ENCODE measurements around the gene KIAA0232. TPM values are rescaled to one million over a fixed set of nuclear protein-coding genes. Genes with fewer than 3 reads are reported as not detected.

The KIAA0232 gene
- total and polyA plus RNA-seq, 9 of the 15 experiments (the other 6 are each of a cell fraction or from before 2014, with no cell fraction given): 3.5 to 17.4 (median 13.0) TPM

DNA sequence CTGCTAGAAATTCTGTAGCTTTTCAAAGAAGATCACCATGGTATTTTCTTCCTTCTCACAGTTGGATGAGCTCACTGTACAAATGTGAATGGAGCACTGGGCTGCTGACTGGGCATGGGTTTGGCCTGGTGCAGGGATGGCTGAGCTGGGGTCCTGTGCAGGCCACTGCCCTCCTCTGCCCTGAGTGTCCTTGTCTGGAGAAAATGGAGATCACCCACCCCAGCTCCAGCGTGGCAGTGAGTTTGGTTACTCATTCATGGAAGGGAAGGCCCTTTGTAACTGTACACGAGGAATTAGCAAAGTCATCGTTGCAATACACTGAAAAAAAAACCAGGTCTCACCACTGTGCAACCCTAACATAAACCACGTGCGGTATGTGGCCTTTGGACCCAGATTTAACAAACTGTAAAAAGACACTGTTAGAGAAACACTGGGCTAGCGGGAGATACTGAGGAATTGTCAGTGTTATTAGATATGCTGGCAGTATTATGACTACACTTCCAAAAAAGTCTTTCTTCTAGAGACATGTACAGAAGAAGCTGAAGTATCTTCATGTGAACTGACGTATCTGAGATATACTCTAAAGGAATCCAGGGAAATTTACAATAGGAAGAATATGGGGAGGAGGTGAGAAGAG, 111.0 kb downstream of the KIAA0232 start (continued):
- TF ChIP-seq MNT (conservative IDR thresholded peaks at IDR 0.05) (peak; percentile 65 to 71), BRD4 (IDR thresholded peaks at IDR 0.05) (no peak), CGGBP1 (CRISPR knock-in tag; IDR thresholded peaks at IDR 0.05) (no peak), VEZF1 (CRISPR knock-in tag; IDR thresholded peaks at IDR 0.05) (peak; percentile 27; the same call in 1 of the 2 replicates), BCOR (IDR thresholded peaks at IDR 0.05) (no peak), JUN (IDR thresholded peaks at IDR 0.05; ENCODE audit: borderline replicate concordance, low read depth, low read length) (0 out of 2 replicates have a peak, but pooled peaks have one; percentile 28), JUN (CRISPR knock-in tag; IDR thresholded peaks at IDR 0.05; ENCODE audit: borderline replicate concordance) (no peak), MLX (CRISPR knock-in tag; conservative IDR thresholded peaks at IDR 0.05) (no peak), PTTG1 (tag; IDR thresholded peaks at IDR 0.05; ENCODE audit: low read depth) (peak; percentile 63; the same call in 1 of the 2 replicates), ZBED1 (IDR thresholded peaks at IDR 0.05) (no peak), SMARCC2 (IDR thresholded peaks at IDR 0.05; ENCODE audit: low read depth) (0 out of 2 replicates have a peak, but pooled peaks have one; percentile 52), CCAR2 (IDR thresholded peaks at IDR 0.05; ENCODE audit: low read depth, low read length) (no peak), TRIM24 (IDR thresholded peaks at IDR 0.05) (0 out of 4 replicates have a peak, but pooled peaks of 1 of the 2 experiments have one; percentile 21), ATF1 (CRISPR knock-in tag; IDR thresholded peaks at IDR 0.05) (no peak), ATF1 (tag; IDR thresholded peaks at IDR 0.05) (peak; percentile 36; the same call in 1 of the 2 replicates), BHLHE40 (IDR thresholded peaks at IDR 0.05; ENCODE audit: low read length) (peak; percentile 51; the same call in 1 of the 2 replicates), ZNF239 (CRISPR knock-in tag; IDR thresholded peaks at IDR 0.05) (peak; percentile 6; the same call in 1 of the 2 replicates), DPF2 (IDR thresholded peaks at IDR 0.05) (peak; percentile 71), ZNF384 (IDR thresholded peaks at IDR 0.05; ENCODE audit: low read depth, low read length) (peak; percentile 94), COPS2 (conservative IDR thresholded peaks at IDR 0.05) (no peak), MAFF (IDR thresholded peaks at IDR 0.05; ENCODE audit: low read length) (peak; percentile 83)
- TF ChIP-seq, protein P1, sequence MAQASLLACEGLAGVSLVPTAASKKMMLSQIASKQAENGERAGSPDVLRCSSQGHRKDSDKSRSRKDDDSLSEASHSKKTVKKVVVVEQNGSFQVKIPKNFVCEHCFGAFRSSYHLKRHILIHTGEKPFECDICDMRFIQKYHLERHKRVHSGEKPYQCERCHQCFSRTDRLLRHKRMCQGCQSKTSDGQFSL (CRISPR knock-in tag; IDR thresholded peaks at IDR 0.05): no peak
- TF ChIP-seq, protein P1 (tag; IDR thresholded peaks at IDR 0.05): peak in 1 of 2 experiments; percentile 53; a peak in 1 of 4 replicates
- TF ChIP-seq, protein P2, sequence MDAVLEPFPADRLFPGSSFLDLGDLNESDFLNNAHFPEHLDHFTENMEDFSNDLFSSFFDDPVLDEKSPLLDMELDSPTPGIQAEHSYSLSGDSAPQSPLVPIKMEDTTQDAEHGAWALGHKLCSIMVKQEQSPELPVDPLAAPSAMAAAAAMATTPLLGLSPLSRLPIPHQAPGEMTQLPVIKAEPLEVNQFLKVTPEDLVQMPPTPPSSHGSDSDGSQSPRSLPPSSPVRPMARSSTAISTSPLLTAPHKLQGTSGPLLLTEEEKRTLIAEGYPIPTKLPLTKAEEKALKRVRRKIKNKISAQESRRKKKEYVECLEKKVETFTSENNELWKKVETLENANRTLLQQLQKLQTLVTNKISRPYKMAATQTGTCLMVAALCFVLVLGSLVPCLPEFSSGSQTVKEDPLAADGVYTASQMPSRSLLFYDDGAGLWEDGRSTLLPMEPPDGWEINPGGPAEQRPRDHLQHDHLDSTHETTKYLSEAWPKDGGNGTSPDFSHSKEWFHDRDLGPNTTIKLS (IDR thresholded peaks at IDR 0.05; ENCODE audit: borderline replicate concordance, low read depth): peak; percentile 82; the same call in 1 of the 2 replicates

Measured in K562 (cell line).